Ovary (tissue), 9 donors: ENCODE results near the gene NR5A2. TPM values are rescaled to one million over a fixed set of nuclear protein-coding genes. Genes with fewer than 3 reads are reported as not detected.

Experiments used
- DNase-seq, 5 donors: peaks; one replicate each; pipeline ENCODE4 v3.0.0-alpha.2; 2019 to 2020
- H3K27ac ChIP-seq, 2 donors: fragments of 200-600 bp; one replicate each; pipeline versions ENCODE4 v1.5.1 to v1.8.0; 2019 to 2022
- H3K27me3 ChIP-seq: fragments of 200-600 bp; one replicate; pipeline ENCODE4 v1.8.0; 2022
- H3K36me3 ChIP-seq: fragments of 200-600 bp; sonication (generic); one replicate; pipeline ENCODE4 v1.5.1; 2019
- H3K4me1 ChIP-seq: one replicate; pipeline ENCODE4 v1.8.1; 2013; ENCODE audit warnings: mild to moderate bottlenecking, moderate library complexity; ENCODE audit not compliant: insufficient read depth
- H3K4me3 ChIP-seq: fragments of 200-600 bp; sonication (generic); one replicate; pipeline ENCODE4 v1.5.1; 2017
- H3K9me3 ChIP-seq, 2 donors: fragments of 200-600 bp in 1 of 2; sonication (generic) in 1 of 2; one replicate each; pipeline versions ENCODE4 v1.5.1 to v1.8.1; 2013 to 2019; ENCODE audit warnings: mild to moderate bottlenecking in 1 of 2, moderate library complexity in 1 of 2
- EP300 ChIP-seq: sonication (generic); formaldehyde crosslinking; IDR thresholded peaks from one replicate; pipeline ENCODE4 v1.6.1; 2017; ENCODE audit warnings: antibody characterized with exemption
- POLR2A ChIP-seq: fragments of 450-650 bp; IDR thresholded peaks from one replicate; pipeline ENCODE4 v1.6.1; 2017; ENCODE audit warnings: antibody characterized with exemption, mild to moderate bottlenecking, moderate library complexity
- WGBS, 3 donors: extraction: QIAGEN DNeasy Blood & Tissue Kit in 1 of 3; methylation state at CpG; one replicate each; pipeline versions ENCODE4 v1.1.5 to v1.1.7; 2013 to 2017; 5-methylcytosine and 5-hydroxymethylcytosine counted together
- intact Hi-C, 4 donors: fragments of 100-400 bp; cut with DNase I; formaldehyde crosslinking; loops; one replicate each; pipeline versions ENCODE4 v1.11.0 to v1.15.1; 2022 to 2023
- polyA plus RNA-seq, 2 donors: library from polyadenylated mRNA; stranded (reverse); fragments of 200-250 nt in 1 of 2; fragments of 350-450 nt in 1 of 2; fragmentation: Illumina TruSeq in 1 of 2; extraction: RNeasy Lipid Tissue Mini Kit (QIAGEN cat#74804) in 1 of 2; gene quantifications; one replicate each; pipeline ENCODE4 v1.2.3, GENCODE V29; 2013 to 2014
- total RNA-seq, 7 donors: library from RNA; depleted of rRNA in 2 of 7; stranded (reverse); fragments of >200 nt in 2 of 7; fragmentation: NEBNext Ultra II Directional in 3 of 7; extraction: Animal tissue kit (Norgen Biotek cat#: 25700) in 3 of 7; gene quantifications; one replicate each; pipeline versions ENCODE4 v1.1.0 to v1.2.4, GENCODE V29; 2016 to 2023
- TF ChIP-seq, protein P1 (sequence below), 3 donors: fragments of 450-650 bp in 2 of 3; fragments of 200-600 bp in 1 of 3; IDR thresholded peaks; one replicate each; pipeline versions ENCODE4 v1.5.1 to v1.8.0; 2016 to 2022; ENCODE audit warnings: antibody characterized with exemption in 3 of 3, mild to moderate bottlenecking in 1 of 3
- donor health status: DM: no; HTN: no; CAD: no; lungs with moderate emphysema.
- donor health status: DM: no; HTN: no; CAD: no.
- donor health status: Bipolar disorder and iron deficiency.
- donor health status: DM: yes; HTN: yes; CAD: no.
- donor health status: DM: no; HTN: no; CAD: no.
- donor health status: DM: yes; HTN: yes; CAD: no.

Gene NR5A2
- total and polyA plus RNA-seq, 9 donors: 1.5 to 45.8 (median 3.0) TPM

- TF ChIP-seq POLR2A (no peak), EP300 (no peak)
- TF ChIP-seq, protein P1, sequence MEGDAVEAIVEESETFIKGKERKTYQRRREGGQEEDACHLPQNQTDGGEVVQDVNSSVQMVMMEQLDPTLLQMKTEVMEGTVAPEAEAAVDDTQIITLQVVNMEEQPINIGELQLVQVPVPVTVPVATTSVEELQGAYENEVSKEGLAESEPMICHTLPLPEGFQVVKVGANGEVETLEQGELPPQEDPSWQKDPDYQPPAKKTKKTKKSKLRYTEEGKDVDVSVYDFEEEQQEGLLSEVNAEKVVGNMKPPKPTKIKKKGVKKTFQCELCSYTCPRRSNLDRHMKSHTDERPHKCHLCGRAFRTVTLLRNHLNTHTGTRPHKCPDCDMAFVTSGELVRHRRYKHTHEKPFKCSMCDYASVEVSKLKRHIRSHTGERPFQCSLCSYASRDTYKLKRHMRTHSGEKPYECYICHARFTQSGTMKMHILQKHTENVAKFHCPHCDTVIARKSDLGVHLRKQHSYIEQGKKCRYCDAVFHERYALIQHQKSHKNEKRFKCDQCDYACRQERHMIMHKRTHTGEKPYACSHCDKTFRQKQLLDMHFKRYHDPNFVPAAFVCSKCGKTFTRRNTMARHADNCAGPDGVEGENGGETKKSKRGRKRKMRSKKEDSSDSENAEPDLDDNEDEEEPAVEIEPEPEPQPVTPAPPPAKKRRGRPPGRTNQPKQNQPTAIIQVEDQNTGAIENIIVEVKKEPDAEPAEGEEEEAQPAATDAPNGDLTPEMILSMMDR (IDR thresholded peaks at IDR 0.05): no peak
- Histone ChIP-seq H3K36me3 (no peaks in the 10 kb centered on the region), H3K4me3 (no peak overlapping the region), H3K27ac (no peak overlapping the region), H3K4me1 (peaks cover 2% of the 10 kb centered on the region), H3K9me3 (no peaks in the 10 kb centered on the region), H3K27me3 (no peaks in the 10 kb centered on the region)
- no peak for DNase-seq
- 93 to 97% (median 95%) methylated on average over 1 of the region's 1 CpG for WGBS, 3 donors
- intact Hi-C loops: no loop called here
These were observed 45.8 kb downstream of the NR5A2 start for GRCh38 chr1:200073286-200073637.

GRCh38 chr1:200075522-200075921, 48.0 kb downstream of the NR5A2 start:
- intact Hi-C loops: no loop called here
- H3K27me3 ChIP-seq: no peaks in the 10 kb centered on the region
- H3K27ac ChIP-seq: no peak overlapping the region
- H3K4me1 ChIP-seq: peaks cover 2% of the 10 kb centered on the region
- TF ChIP-seq POLR2A (no peak), EP300 (no peak)
- TF ChIP-seq, protein P1 (IDR thresholded peaks at IDR 0.05): no peak
- DNase-seq: no peak
- no peak overlapping the region for H3K4me3 ChIP-seq
- H3K36me3 ChIP-seq: no peaks in the 10 kb centered on the region
- 4 to 10% (median 5%) methylated on average over 8 of the region's 8 CpGs for WGBS, 3 donors
- H3K9me3 ChIP-seq: no peaks in the 10 kb centered on the region

DNA sequence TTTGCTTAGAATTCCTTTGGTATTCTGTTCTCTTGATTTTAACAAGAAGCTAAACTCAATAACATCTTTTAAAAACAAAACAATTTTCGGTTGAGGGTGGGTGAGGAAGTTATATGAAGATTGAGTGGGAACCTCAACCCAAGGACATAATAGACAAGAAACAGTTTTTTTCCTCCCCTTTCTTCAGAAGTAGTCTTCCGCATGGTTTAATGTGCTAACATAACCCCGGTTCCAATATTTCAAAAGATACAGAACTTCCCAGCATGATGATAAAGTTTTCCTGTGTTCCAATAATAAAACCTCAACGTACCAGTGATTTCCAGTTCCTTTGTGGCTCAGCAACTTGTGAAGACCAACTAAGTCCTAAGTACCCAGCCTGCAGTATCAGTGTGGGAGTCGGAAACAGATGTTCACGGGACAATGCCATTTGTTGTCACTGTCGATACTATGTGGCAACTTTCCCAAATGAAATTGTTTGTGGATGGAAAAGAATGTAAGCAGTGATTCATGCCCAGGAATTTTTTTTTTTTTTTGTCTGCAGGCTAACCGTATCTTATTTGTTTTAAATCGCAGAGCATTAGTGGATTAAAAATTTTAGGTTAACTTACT, 48.5 kb downstream of the NR5A2 start:
- Histone ChIP-seq H3K27me3 (no peaks in the 10 kb centered on the region), H3K4me1 (peaks cover 2% of the 10 kb centered on the region), H3K36me3 (no peaks in the 10 kb centered on the region), H3K27ac (no peak overlapping the region), H3K4me3 (no peak overlapping the region), H3K9me3 (no peaks in the 10 kb centered on the region)
- DNase-seq: peak in 1 of 5 donors; percentile 23
- whole genome bisulfite sequencing, 3 donors: 1 to 8% (median 2%) methylated on average over 9 of the region's 9 CpGs
- intact Hi-C loops: no loop called here
- TF ChIP-seq EP300 (no peak), POLR2A (no peak)
- TF ChIP-seq, protein P1 (IDR thresholded peaks at IDR 0.05): no peak

DNA sequence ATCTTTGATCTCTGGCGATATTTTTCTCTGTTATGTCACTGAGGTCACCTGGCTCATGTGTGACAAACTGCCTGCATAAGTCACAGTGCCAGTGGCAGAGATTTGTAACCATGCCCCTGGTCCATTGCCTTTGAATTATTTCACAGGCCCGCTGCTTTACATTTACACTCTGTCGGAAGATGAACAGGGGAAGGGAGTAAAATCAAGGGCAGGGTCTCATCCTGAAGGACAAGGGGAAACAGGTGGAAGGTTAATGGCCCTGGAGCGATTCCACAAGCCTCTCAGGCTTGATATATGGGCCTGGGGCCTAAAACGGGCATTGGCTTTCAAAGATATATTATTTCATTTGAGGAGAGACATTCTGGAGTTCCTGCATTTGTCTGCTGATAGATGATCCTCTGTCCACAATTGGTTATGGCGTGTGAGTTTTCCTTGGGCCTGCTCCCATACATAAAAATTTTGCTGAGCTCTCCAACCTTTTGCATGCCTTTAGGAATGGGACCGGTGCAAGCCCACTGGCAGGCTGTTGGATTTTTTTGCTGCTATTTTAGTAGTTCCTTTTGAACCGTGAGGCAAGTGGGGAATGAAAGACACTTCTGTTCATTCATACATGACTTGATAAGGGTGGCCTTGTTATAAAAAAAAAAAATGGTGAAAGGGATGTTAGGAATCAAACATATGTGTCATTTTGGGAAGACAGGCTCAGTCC, 51.9 kb downstream of the NR5A2 start:
- TF ChIP-seq, protein P1 (IDR thresholded peaks at IDR 0.05): no peak
- TF ChIP-seq EP300 (no peak), POLR2A (no peak)
- 78 to 86% (median 82%) methylated on average over 8 of the region's 8 CpGs for WGBS, 3 donors
- DNase-seq: no peak
- no peak overlapping the region for H3K4me3 ChIP-seq
- intact Hi-C loops: no loop called here
- H3K27ac ChIP-seq: no peak overlapping the region
- no peaks in the 10 kb centered on the region for H3K36me3 ChIP-seq
- H3K27me3 ChIP-seq: no peaks in the 10 kb centered on the region
- H3K9me3 ChIP-seq: no peaks in the 10 kb centered on the region
- H3K4me1 ChIP-seq: peaks cover 2% of the 10 kb centered on the region
